Fibroblast of skin of abdomen (primary cell): ENCODE data around the gene DNAJB12.
"Not testable (repeated sequence)": the region's sequence is repeated elsewhere in the genome, so short reads cannot be mapped to it uniquely, and the experiment has no call there.

Experiments used
- DNase-seq: peaks from one replicate; pipeline ENCODE4 v3.0.0-alpha.2; 2013

DNAJB12 gene

GRCh38 chr10:72330069-72330426 is 24.7 kb downstream of the DNAJB12 start:
- DNase-seq: no peak

- no peak for DNase-seq
Observed at GRCh38 chr10:72329290-72330068, 25.2 kb downstream of the DNAJB12 start.

GRCh38 chr10:72328829-72329204 is 25.9 kb downstream of the DNAJB12 start:
- DNase-seq: no peak

- peak; percentile 65 for DNase-seq
Observed at GRCh38 chr10:72328045-72328828, 26.5 kb downstream of the DNAJB12 start.

GRCh38 chr10:72326665-72327603 is 27.8 kb downstream of the DNAJB12 start:
- not testable (repeated sequence) for DNase-seq

- DNase-seq: not testable (repeated sequence)
Observed at GRCh38 chr10:72325243-72326175, 29.2 kb downstream of the DNAJB12 start.

- no peak for DNase-seq
Observed at GRCh38 chr10:72323771-72324191, 30.9 kb downstream of the DNAJB12 start.

GRCh38 chr10:72323108-72323749 is 31.5 kb downstream of the DNAJB12 start:
- DNase-seq: no peak

- no peak for DNase-seq
Observed at GRCh38 chr10:72322280-72323058, 32.2 kb downstream of the DNAJB12 start.

GRCh38 chr10:72322030-72322279 is 32.8 kb downstream of the DNAJB12 start:
- no peak for DNase-seq

GRCh38 chr10:72321248-72322029 is 33.3 kb downstream of the DNAJB12 start:
- no peak for DNase-seq

GRCh38 chr10:72320676-72321247 is 34.0 kb downstream of the DNAJB12 start:
- DNase-seq: peak; percentile 100

GRCh38 chr10:72319416-72320254 is 35.1 kb downstream of the DNAJB12 start:
- peak; percentile 96 for DNase-seq

GRCh38 chr10:72318418-72319262 is 36.1 kb downstream of the DNAJB12 start:
- no peak for DNase-seq

GRCh38 chr10:72316748-72317435 is 37.8 kb downstream of the DNAJB12 start:
- no peak for DNase-seq

GRCh38 chr10:72316386-72316700 is 38.4 kb downstream of the DNAJB12 start:
- no peak for DNase-seq
